ENCODE measurements around the gene ZNF711.
A peak's percentile ranks its signal among the peaks of the same experiment; 100 is the strongest.
"Not testable (repeated sequence)": the region's sequence is repeated elsewhere in the genome, so short reads cannot be mapped to it uniquely, and the experiment has no call there.

The ZNF711 gene

DNA sequence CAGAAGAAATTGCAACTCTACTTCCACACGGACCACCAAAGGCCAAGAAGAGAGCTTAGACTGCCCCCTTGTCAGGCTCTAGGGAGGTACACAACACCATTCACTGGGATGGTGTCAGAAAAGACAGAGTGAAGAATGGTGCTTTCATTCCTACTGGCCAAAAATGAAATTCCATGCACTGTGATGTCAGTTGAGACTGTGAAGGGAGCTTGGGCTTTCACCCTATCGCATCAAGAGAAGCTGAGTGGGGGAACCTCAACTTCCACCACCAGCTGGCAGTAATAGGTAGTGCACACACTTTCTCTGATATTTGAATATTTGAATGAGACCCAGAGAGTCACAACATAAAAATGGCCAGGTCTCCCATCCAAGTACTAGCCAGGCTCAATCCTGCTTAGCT lies 65.9 kb downstream of the ZNF711 start:
- ATAC-seq = peak; percentile 49; the same call in 2 of the 3 replicates
- TF ChIP-seq TOX (CRISPR knock-in tag; IDR thresholded peaks at IDR 0.05; ENCODE audit: borderline replicate concordance) (no peak), ZNF8 (CRISPR knock-in tag; IDR thresholded peaks at IDR 0.05) (no peak)

- ATAC-seq = not testable (repeated sequence)
These were observed 67.6 kb downstream of the ZNF711 start for GRCh38 chrX:85311348-85311747.
